ENCODE results near the gene P4HB.

The P4HB gene

GRCh38 chr17:81822996-81823819, 37.1 kb downstream of the P4HB start:
- Histone ChIP-seq H2BK15ac (replicated peaks; ENCODE audit: low read depth) (no peak overlapping the region), H2AK5ac (ENCODE audit: low read length) (no peak overlapping the region), H3K18ac (ENCODE audit: low read length) (no peak overlapping the region), H3K79me2 (ENCODE audit: control insufficient read depth, insufficient read depth, low read length) (no peaks in the 10 kb centered on the region), H3K4me3 (ENCODE audit: low read length) (no peak overlapping the region), H2BK120ac (ENCODE audit: low read depth, low read length) (no peak overlapping the region), H3K9ac (ENCODE audit: low read length) (no peak overlapping the region), H4K5ac (ENCODE audit: low read length) (no peak overlapping the region), H3K23ac (ENCODE audit: low read length) (no peak overlapping the region), H4K8ac (ENCODE audit: low read depth, low read length) (no peak overlapping the region), H2BK5ac (ENCODE audit: low read length) (no peak overlapping the region), H3K4me2 (ENCODE audit: low read length) (no peak overlapping the region), H3K27me3 (ENCODE audit: insufficient read depth, low read length, poor library complexity) (no peaks in the 10 kb centered on the region), H3K79me1 (ENCODE audit: low read length) (peaks cover 3% of the 10 kb centered on the region), H3K4me1 (ENCODE audit: control insufficient read depth, low read depth, low read length) (peaks cover 2% of the 10 kb centered on the region), H3K4ac (ENCODE audit: low read depth, low read length) (no peak overlapping the region), H3K56ac (ENCODE audit: low read length) (no peak overlapping the region), H3K27ac (ENCODE audit: low read depth, low read length) (no peak overlapping the region), H3K36me3 (ENCODE audit: control insufficient read depth, insufficient read depth, low read length) (no peaks in the 10 kb centered on the region)
- no CpG with 5 or more reads among the region's 30 CpGs for WGBS (ENCODE audit: extremely low coverage, insufficient coverage, low lambda C conversion rate)
- DNase-seq, result no peak

GRCh38 chr17:81822312-81822637, 38.1 kb downstream of the P4HB start:
- Histone ChIP-seq H2BK5ac (ENCODE audit: low read length) (no peak overlapping the region), H2BK15ac (replicated peaks; ENCODE audit: low read depth) (no peak overlapping the region), H3K9ac (ENCODE audit: low read length) (no peak overlapping the region), H3K79me1 (ENCODE audit: low read length) (peaks cover 3% of the 10 kb centered on the region), H3K56ac (ENCODE audit: low read length) (no peak overlapping the region), H4K5ac (ENCODE audit: low read length) (no peak overlapping the region), H3K23ac (ENCODE audit: low read length) (no peak overlapping the region), H3K36me3 (ENCODE audit: control insufficient read depth, insufficient read depth, low read length) (no peaks in the 10 kb centered on the region), H3K4ac (ENCODE audit: low read depth, low read length) (no peak overlapping the region), H4K8ac (ENCODE audit: low read depth, low read length) (no peak overlapping the region), H3K18ac (ENCODE audit: low read length) (no peak overlapping the region), H3K4me1 (ENCODE audit: control insufficient read depth, low read depth, low read length) (peaks cover 2% of the 10 kb centered on the region), H2AK5ac (ENCODE audit: low read length) (no peak overlapping the region), H2BK120ac (ENCODE audit: low read depth, low read length) (no peak overlapping the region), H3K27ac (ENCODE audit: low read depth, low read length) (no peak overlapping the region), H3K4me2 (ENCODE audit: low read length) (no peak overlapping the region), H3K79me2 (ENCODE audit: control insufficient read depth, insufficient read depth, low read length) (no peaks in the 10 kb centered on the region), H3K27me3 (ENCODE audit: insufficient read depth, low read length, poor library complexity) (no peaks in the 10 kb centered on the region), H3K4me3 (ENCODE audit: low read length) (no peak overlapping the region)
- WGBS (ENCODE audit: extremely low coverage, insufficient coverage, low lambda C conversion rate), result no CpG with 5 or more reads among the region's 8 CpGs
- DNase-seq, result no peak

- H3K56ac ChIP-seq (ENCODE audit: low read length), result no peak overlapping the region
- H3K4me3 ChIP-seq (ENCODE audit: low read length), result no peak overlapping the region
- no peak overlapping the region for H3K23ac ChIP-seq (ENCODE audit: low read length)
- H3K9ac ChIP-seq (ENCODE audit: low read length), result no peak overlapping the region
- H4K8ac ChIP-seq (ENCODE audit: low read depth, low read length), result no peak overlapping the region
- H3K4ac ChIP-seq (ENCODE audit: low read depth, low read length), result no peak overlapping the region
- H2BK120ac ChIP-seq (ENCODE audit: low read depth, low read length), result no peak overlapping the region
- H3K4me1 ChIP-seq (ENCODE audit: control insufficient read depth, low read depth, low read length), result peaks cover 2% of the 10 kb centered on the region
- no peak overlapping the region for H4K5ac ChIP-seq (ENCODE audit: low read length)
- no peaks in the 10 kb centered on the region for H3K79me2 ChIP-seq (ENCODE audit: control insufficient read depth, insufficient read depth, low read length)
- H3K18ac ChIP-seq (ENCODE audit: low read length), result no peak overlapping the region
- no peaks in the 10 kb centered on the region for H3K27me3 ChIP-seq (ENCODE audit: insufficient read depth, low read length, poor library complexity)
- no peak overlapping the region for H3K4me2 ChIP-seq (ENCODE audit: low read length)
- H2AK5ac ChIP-seq (ENCODE audit: low read length), result no peak overlapping the region
- H3K36me3 ChIP-seq (ENCODE audit: control insufficient read depth, insufficient read depth, low read length), result no peaks in the 10 kb centered on the region
- H2BK15ac ChIP-seq (replicated peaks; ENCODE audit: low read depth), result no peak overlapping the region
- no peak overlapping the region for H3K27ac ChIP-seq (ENCODE audit: low read depth, low read length)
- DNase-seq, result peak; percentile 64
- peaks cover 3% of the 10 kb centered on the region for H3K79me1 ChIP-seq (ENCODE audit: low read length)
- no CpG with 5 or more reads among the region's 20 CpGs for WGBS (ENCODE audit: extremely low coverage, insufficient coverage, low lambda C conversion rate)
- H2BK5ac ChIP-seq (ENCODE audit: low read length), result no peak overlapping the region
These were observed 38.6 kb downstream of the P4HB start for GRCh38 chr17:81821603-81822311.

GRCh38 chr17:81821147-81821546, 39.2 kb downstream of the P4HB start:
- no peak overlapping the region for H2AK5ac ChIP-seq (ENCODE audit: low read length)
- H2BK5ac ChIP-seq (ENCODE audit: low read length), result no peak overlapping the region
- peaks cover 3% of the 10 kb centered on the region for H3K79me1 ChIP-seq (ENCODE audit: low read length)
- H3K4me2 ChIP-seq (ENCODE audit: low read length), result no peak overlapping the region
- no peak for DNase-seq
- H3K18ac ChIP-seq (ENCODE audit: low read length), result no peak overlapping the region
- no peak overlapping the region for H3K23ac ChIP-seq (ENCODE audit: low read length)
- no peak overlapping the region for H4K5ac ChIP-seq (ENCODE audit: low read length)
- H4K8ac ChIP-seq (ENCODE audit: low read depth, low read length), result no peak overlapping the region
- no peak overlapping the region for H3K27ac ChIP-seq (ENCODE audit: low read depth, low read length)
- no peaks in the 10 kb centered on the region for H3K36me3 ChIP-seq (ENCODE audit: control insufficient read depth, insufficient read depth, low read length)
- H3K4ac ChIP-seq (ENCODE audit: low read depth, low read length), result no peak overlapping the region
- H3K27me3 ChIP-seq (ENCODE audit: insufficient read depth, low read length, poor library complexity), result no peaks in the 10 kb centered on the region
- H2BK120ac ChIP-seq (ENCODE audit: low read depth, low read length), result no peak overlapping the region
- peaks cover 2% of the 10 kb centered on the region for H3K4me1 ChIP-seq (ENCODE audit: control insufficient read depth, low read depth, low read length)
- H2BK15ac ChIP-seq (replicated peaks; ENCODE audit: low read depth), result no peak overlapping the region
- WGBS (ENCODE audit: extremely low coverage, insufficient coverage, low lambda C conversion rate), result no CpG with 5 or more reads among the region's 8 CpGs
- no peak overlapping the region for H3K56ac ChIP-seq (ENCODE audit: low read length)
- no peak overlapping the region for H3K9ac ChIP-seq (ENCODE audit: low read length)
- no peak overlapping the region for H3K4me3 ChIP-seq (ENCODE audit: low read length)
- no peaks in the 10 kb centered on the region for H3K79me2 ChIP-seq (ENCODE audit: control insufficient read depth, insufficient read depth, low read length)

GRCh38 chr17:81819708-81820107, 40.6 kb downstream of the P4HB start:
- Histone ChIP-seq H3K18ac (ENCODE audit: low read length) (no peak overlapping the region), H3K79me1 (ENCODE audit: low read length) (no peaks in the 10 kb centered on the region), H2AK5ac (ENCODE audit: low read length) (no peak overlapping the region), H3K9ac (ENCODE audit: low read length) (no peak overlapping the region), H3K27me3 (ENCODE audit: insufficient read depth, low read length, poor library complexity) (no peaks in the 10 kb centered on the region), H3K4ac (ENCODE audit: low read depth, low read length) (no peak overlapping the region), H3K56ac (ENCODE audit: low read length) (peak overlapping the region; percentile 15), H3K4me3 (ENCODE audit: low read length) (no peak overlapping the region), H3K79me2 (ENCODE audit: control insufficient read depth, insufficient read depth, low read length) (no peaks in the 10 kb centered on the region), H3K4me1 (ENCODE audit: control insufficient read depth, low read depth, low read length) (peaks cover 2% of the 10 kb centered on the region), H3K36me3 (ENCODE audit: control insufficient read depth, insufficient read depth, low read length) (no peaks in the 10 kb centered on the region), H3K4me2 (ENCODE audit: low read length) (no peak overlapping the region), H2BK15ac (replicated peaks; ENCODE audit: low read depth) (no peak overlapping the region), H4K8ac (ENCODE audit: low read depth, low read length) (no peak overlapping the region), H2BK120ac (ENCODE audit: low read depth, low read length) (no peak overlapping the region), H3K23ac (ENCODE audit: low read length) (no peak overlapping the region), H3K27ac (ENCODE audit: low read depth, low read length) (no peak overlapping the region), H2BK5ac (ENCODE audit: low read length) (no peak overlapping the region), H4K5ac (ENCODE audit: low read length) (no peak overlapping the region)
- no CpG with 5 or more reads among the region's 13 CpGs for WGBS (ENCODE audit: extremely low coverage, insufficient coverage, low lambda C conversion rate)
- DNase-seq, result no peak

All from mesendoderm (in vitro differentiated cells).